NCI-H1694 treated with DMSO at 0.1 percent for 48 hours (cell line): ENCODE data around the gene EMD.
"Not testable (repeated sequence)": the region's sequence is repeated elsewhere in the genome, so short reads cannot be mapped to it uniquely, and the experiment has no call there.

Experiments used
- DNase-seq: peaks from one replicate; lab custom pipeline; 2025; lab: John Stamatoyannopoulos, UW

The EMD gene

DNA sequence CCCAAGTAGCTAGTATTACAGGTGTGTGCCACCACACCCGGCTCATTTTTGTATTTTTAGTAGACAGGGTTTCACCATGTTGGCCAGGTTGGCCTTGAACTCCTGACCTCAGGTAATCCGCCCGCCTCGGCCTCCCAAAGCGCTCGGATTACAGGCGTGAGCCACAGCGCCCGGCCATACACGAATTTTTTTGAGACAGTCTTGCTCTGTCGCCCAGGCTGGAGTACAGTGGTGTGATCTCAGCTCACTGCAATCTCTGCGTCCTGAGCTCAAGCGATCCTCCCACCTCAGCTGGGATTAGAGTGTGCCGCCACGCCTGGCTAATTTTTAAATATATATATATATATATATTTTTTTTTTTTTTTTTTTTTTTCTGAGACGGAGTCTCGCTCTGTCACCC lies 17.3 kb downstream of the EMD start:
- not testable (repeated sequence) for DNase-seq

DNA sequence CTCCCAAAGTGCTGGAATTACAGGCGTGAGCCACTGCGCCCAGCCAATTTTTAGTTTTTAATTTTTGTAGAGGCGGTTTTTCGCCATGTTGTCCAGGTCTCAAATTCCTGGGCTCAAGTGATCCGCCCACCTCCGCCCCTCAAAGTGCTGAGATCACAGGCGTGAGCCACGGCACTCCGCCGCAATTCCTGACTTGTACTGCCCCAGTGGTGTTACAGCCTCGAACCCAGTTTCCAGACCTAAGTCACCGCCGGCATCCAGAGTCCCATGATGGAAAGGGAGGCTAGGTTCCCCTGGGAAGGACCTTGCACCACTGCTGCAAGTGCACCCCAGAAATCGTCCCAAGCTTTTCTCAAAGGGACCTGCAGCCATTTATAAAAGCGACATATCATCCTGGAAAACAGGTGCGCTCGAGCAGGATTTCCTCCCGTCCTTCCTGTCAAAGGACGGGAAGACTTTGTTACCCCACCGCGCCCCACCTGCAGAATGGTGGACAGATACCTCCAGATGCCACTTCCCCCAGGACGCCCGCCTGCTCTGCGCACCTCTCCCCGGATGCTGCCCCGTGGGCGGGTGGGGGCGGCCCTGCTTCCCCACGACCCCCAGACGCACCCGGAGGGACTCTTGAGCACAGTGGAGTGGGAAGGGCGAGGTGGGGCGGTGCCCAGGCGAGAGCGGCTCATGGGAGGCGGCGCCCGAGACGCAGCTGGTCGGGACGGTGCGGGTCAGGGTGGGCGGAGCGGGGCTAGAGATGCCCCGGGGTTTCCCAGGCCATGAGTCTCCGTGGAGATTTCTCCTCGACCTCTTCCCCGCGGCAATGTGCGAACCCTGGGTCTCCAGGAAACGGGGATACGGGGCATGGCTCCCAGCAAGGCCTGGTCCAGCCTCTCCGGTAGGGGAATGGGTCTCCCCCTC lies 18.1 kb downstream of the EMD start:
- peak; percentile 53 for DNase-seq

GRCh38 chrX:154397888-154398667 lies 19.0 kb downstream of the EMD start, which contains the start of gene RPL10:
RPL10 (plus strand) TSS chrX:154398377; CDS start chrX:154398520, 143 bp downstream.
- DNase-seq = peak; percentile 94

- DNase-seq = peak; percentile 83
Measured at GRCh38 chrX:154398668-154399526, 19.8 kb downstream of the EMD start.

GRCh38 chrX:154399527-154400368 lies 20.7 kb downstream of the EMD start:
- DNase-seq = no peak

DNA sequence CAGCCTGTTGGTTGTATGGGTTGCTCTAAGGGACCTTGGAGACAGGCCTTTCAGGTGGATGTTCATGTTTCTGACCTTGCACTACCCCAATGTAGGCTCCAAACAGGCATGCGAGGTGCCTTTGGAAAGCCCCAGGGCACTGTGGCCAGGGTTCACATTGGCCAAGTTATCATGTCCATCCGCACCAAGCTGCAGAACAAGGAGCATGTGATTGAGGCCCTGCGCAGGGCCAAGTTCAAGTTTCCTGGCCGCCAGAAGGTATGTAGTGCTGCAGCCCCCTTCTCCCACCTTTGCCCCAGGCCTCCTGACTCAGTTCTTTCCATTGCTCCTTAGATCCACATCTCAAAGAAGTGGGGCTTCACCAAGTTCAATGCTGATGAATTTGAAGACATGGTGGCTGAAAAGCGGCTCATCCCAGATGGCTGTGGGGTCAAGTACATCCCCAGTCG lies 21.3 kb downstream of the EMD start:
- DNase-seq = not testable (repeated sequence)

DNA sequence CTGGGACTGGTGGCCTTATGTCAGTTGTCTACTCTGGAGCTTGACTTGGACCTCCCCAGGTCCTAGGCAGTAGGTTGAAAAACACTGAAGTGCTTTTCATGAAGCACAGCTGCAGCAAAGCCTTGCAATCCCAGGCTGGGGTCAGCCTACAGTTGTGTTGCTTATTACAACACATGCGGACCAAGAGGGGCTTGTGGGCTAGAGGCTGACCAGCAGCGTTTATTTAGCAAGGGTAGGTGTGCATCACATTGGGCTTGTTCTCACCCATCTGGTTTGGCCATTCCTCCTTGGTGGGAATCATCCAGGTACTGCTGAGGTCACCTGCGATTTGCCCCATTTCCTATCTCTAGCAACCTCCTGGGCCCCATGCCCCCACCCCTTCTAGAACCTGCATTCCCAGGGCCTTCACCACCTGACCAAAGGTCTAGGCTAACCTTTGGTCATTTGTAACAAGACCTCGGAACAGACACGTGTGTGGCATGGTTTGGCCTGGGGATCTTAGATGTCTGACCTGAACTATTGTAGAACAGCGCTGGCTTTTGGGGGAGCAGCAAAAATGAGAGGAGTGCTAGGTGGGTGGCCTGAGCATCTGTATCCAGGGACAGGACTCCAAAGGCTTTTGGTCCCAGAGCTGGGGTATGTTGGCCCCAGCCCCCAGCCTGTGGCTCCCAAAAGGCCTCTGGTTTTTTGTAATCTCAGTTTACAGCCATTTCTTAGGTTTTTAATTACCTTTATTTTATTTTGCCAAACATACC lies 22.1 kb downstream of the EMD start:
- DNase-seq = no peak

DNA sequence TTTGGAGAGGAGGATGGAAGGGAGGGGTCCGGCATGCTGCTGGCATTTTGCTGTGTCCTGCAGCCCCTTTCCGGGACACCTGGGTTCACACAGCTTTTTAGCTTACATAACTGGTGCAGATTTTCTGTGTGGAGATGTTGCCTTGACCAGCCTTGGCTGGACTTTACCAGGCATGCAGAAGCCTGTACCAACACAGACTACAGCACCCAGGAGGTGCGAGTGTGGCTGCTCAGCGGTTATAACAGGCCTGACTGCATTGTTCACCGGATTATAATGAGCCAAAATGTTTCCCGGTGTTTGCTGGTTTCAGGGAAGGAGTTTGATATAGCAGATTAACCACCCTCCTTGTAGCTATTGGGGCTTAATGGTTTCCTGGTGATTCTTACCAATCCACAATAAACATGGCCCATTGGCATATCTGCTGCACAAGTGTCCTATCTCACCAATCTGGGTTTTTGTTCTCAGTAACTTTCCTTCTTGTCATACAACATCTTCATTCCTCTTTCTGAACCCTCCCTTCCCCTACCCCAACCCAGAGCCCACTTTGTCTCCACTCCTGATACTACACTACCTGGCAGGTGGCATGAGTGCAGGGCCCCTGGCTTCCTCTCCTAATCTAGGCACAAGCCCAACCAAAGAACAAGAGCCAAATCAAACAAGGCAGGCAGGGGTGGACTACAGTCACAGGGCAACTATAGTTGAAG lies 23.0 kb downstream of the EMD start:
- DNase-seq = no peak

- no peak for DNase-seq
Measured at GRCh38 chrX:154402622-154403127, 23.6 kb downstream of the EMD start.

- no peak for DNase-seq
Measured at GRCh38 chrX:154403192-154403591, 24.1 kb downstream of the EMD start.

DNA sequence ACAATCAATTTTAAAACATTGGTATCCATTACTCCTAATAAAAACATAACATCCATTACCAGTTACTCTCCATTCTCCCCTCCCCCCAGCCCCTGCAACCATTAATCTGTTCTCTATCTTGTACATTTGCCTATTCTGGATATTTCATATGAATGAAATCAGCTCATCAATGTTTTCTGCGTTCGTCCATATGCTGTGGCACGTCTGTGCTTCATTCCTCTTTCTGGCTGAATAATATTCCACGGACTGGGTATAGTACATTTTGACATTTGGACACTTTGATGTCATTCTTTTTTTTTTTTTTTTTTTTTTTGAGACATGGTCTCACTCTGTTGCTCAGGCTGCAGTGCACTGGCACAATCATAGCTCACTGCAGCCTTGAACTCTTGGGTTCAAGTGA lies 24.8 kb downstream of the EMD start:
- no peak for DNase-seq

GRCh38 chrX:154404625-154405192 lies 25.6 kb downstream of the EMD start:
- DNase-seq = no peak

DNA sequence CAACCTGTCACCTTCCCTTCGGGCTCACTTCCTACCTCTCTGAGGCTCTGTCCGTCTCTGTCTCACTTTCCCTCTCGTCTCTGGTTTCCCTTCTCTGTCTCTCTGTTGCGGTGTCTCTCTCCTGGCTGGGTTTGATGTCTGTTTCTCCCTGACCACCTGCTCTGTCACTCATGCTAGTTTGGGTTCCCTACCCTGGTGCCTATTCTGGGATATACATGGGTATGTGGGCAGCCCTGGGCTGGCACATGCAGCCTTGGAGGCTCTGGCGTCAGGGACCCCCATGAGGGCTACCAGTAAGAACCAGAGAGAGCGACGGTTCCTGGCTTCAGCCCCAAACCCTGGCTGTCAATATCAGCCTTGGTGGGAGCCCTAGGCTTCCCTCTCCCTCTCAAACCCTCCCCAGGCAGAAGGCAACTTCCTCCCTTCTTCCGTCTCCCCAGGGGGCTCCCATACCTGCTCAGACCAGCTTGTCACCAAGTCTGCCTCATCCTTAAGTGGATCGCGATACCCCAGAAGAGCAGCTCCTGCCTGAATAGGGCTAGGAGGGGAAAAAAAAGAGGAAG lies 29.6 kb downstream of the EMD start:
- DNase-seq = no peak

GRCh38 chrX:154409222-154409871 lies 30.3 kb downstream of the EMD start, which contains the start of gene DNASE1L1:
DNASE1L1 (minus strand) TSS chrX:154409254; CDS start chrX:154405568, 3,686 bp downstream.
- no peak for DNase-seq

DNA sequence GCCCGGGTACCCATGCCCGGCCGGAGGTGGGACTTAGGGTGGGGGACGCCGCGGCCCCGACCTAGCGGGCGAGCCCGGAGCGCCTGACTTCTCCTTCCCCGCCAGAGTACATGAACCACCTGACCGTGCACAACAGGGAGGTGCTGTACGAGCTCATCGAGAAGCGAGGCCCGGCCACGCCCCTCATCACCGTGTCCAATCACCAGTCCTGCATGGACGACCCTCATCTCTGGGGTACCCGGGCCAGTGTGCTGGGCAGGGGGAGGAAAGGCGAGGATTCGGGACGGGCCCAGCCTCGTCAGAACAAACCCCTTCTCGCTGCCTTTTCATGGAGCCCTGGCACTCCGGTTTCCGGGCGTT lies 32.9 kb downstream of the EMD start:
- peak; percentile 68 for DNase-seq

DNA sequence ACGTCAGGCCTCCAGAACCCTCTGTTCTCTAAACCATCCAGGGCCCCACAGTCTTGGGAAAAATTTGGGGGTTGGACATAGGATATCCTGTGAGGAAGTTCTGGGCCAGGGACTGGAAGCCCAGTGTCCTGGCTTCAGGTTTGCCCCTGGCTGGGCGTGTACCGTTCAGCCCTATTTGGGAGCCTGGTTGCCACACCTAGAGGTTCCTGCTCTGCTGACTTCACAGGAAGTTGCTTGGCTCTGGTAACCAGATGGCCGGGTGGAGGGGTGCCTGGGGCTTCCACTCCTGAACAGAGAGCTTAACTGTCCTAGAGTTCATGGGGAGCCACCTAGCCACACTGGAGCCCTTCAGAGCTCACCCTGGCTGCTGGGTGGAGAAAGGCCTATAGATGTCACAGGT lies 33.4 kb downstream of the EMD start:
- no peak for DNase-seq

GRCh38 chrX:154413142-154413541 lies 34.0 kb downstream of the EMD start:
- no peak for DNase-seq

DNA sequence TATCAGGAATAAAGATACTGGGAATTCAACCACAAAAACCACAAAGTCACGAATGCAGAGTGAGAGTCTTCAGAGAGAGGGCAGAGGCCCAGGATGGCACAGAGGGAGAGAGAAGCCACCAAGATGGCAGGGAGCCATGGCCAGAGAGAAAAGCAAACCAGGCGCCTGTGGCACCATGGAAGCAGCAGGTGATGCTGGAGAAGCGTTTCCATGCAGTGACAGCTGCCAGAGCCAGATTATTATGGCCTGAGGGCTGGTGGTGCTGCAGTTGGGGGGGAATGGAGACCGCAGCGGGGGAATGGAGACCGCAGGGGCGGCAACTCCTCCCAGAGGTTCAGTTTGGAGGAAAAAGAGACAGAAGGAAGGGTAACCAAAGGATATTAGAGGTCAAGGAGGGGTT lies 38.1 kb downstream of the EMD start:
- peak; percentile 34 for DNase-seq
